Measurements from ENCODE around the gene KDM4B.

DNA sequence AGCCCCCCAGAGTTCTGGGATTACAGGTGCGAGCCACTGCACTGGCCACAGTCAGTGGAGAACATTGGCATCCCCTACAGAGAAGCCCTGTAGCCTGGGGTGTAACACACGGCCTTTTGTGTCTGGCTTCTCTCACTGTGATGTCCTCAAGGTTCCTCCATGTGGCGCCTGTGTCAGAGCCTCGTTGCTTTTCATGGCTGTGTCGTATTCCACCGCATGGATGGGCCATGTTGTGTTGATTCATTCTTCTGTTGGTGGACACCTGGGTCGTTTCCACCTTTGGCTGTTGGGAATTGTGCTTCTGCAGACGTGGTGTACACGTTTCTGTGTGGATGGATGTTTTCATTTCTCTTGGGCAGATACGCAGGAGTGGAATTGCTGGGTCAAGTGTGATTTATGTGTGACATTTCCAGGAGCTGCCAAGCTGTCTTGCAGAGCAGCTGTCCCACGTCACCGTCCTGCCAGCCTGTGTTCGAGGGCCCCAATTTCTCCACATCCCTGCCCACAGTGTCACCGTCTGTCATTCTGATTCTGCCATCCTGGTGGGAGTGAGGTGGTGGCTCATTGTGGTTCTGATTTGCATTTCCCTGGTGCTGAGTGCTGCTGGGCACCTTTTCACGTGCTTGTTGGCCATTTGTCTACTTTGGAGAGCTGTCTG is 59.4 kb downstream of the KDM4B start:
- TF ChIP-seq TAF1 (IDR thresholded peaks at IDR 0.05; ENCODE audit: borderline replicate concordance, low read depth, low read length) = no peak
- no peak for TF ChIP-seq POLR2A (IDR thresholded peaks at IDR 0.05; ENCODE audit: low read depth, low read length)
- TF ChIP-seq POLR2AphosphoS5 (IDR thresholded peaks at IDR 0.05; ENCODE audit: low read depth, low read length) = no peak

Data from GM12892 (cell line).